ENCODE data around the gene NEAT1. TPM values are rescaled to one million over a fixed set of nuclear protein-coding genes. Genes with fewer than 3 reads are reported as not detected.
A peak's percentile ranks its signal among the peaks of the same experiment; 100 is the strongest.

Gene NEAT1
- total RNA-seq, 1 donor, result 818 TPM

DNA sequence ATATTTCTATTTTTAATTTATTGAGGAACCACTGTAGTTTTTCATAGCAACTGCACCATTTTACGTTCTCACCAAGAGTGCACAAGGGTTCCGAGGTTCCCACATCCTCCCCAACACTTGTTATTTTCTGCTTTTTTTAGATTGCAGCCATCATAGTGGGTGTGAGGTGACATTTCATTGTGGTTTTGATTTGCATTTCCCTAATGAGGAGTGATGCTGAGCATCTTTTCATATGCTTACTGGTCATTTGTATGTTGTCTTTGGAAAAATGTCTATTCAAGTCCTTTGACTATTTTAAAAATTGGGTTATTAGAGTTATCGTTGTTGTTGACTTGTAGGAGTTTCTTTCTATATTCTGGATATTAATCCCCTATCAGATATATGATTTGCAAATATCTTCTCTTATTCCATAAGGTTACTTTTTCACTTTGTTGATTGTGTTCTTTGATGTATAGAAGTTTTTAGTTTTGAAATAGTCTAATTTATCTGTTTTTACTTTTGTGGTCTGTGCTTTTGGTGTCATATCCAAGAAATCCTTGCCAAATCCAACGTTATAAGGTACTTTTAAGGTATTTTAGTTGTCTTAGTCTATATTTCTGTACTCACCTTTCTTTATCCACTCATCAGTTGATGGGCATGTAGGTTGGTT is 9.0 kb downstream of the NEAT1 start:
- H3K4me1 ChIP-seq (ENCODE audit: insufficient read depth, low read length), result peaks cover 82% of the 10 kb centered on the region
- H3K4me3 ChIP-seq (ENCODE audit: insufficient read depth, low read length), result peak overlapping the region; percentile 77
- H4K20me1 ChIP-seq (ENCODE audit: insufficient read depth, low read length), result peaks cover 97% of the 10 kb centered on the region

DNA sequence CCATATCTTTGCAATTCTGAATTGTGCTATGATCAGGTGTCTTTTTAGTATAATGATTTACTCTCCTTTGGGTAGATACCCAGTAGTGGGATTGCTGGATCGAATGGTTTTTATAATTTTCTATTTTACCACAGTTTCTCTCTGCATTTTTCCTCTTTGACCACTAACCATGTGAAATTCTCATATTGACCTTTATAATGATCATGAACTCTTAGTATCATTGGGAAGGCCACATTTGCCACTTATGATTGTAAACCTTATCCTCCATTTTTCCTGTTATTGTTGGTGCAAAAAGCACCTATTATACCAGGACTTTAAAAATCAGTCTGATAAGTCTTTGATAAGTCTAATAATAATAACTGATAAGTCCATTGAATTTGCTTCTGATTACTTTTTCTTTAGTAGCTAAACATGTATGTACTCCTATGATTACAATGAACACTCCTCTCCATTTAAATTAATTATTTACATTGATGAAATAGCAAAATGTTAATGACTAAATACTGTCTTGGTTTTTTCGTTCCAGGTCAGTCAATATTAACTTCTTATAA is 9.6 kb downstream of the NEAT1 start:
- Histone ChIP-seq H3K79me2 (ENCODE audit: insufficient read depth, low read length) (peaks cover 97% of the 10 kb centered on the region), H2AFZ (ENCODE audit: low read length) (no peak overlapping the region), H3K27me3 (ENCODE audit: insufficient read depth, low read length) (no peaks in the 10 kb centered on the region), H4K20me1 (ENCODE audit: insufficient read depth, low read length) (peaks cover 94% of the 10 kb centered on the region), H3K4me3 (ENCODE audit: insufficient read depth, low read length) (peak overlapping the region; percentile 77), H3K4me2 (ENCODE audit: insufficient read depth, low read length) (peak overlapping the region; percentile 84), H3K4me1 (ENCODE audit: insufficient read depth, low read length) (peaks cover 83% of the 10 kb centered on the region), H3K9me3 (ENCODE audit: low read depth, low read length) (no peaks in the 10 kb centered on the region), H3K27ac (ENCODE audit: low read depth, low read length) (peak overlapping the region; percentile 100), H3K36me3 (ENCODE audit: insufficient read depth, low read length) (peaks cover 71% of the 10 kb centered on the region)
- DNase-seq (ENCODE audit: insufficient read length, low spot score, missing footprints), result no peak
- TF ChIP-seq, protein P1, sequence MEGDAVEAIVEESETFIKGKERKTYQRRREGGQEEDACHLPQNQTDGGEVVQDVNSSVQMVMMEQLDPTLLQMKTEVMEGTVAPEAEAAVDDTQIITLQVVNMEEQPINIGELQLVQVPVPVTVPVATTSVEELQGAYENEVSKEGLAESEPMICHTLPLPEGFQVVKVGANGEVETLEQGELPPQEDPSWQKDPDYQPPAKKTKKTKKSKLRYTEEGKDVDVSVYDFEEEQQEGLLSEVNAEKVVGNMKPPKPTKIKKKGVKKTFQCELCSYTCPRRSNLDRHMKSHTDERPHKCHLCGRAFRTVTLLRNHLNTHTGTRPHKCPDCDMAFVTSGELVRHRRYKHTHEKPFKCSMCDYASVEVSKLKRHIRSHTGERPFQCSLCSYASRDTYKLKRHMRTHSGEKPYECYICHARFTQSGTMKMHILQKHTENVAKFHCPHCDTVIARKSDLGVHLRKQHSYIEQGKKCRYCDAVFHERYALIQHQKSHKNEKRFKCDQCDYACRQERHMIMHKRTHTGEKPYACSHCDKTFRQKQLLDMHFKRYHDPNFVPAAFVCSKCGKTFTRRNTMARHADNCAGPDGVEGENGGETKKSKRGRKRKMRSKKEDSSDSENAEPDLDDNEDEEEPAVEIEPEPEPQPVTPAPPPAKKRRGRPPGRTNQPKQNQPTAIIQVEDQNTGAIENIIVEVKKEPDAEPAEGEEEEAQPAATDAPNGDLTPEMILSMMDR (IDR thresholded peaks at IDR 0.05; ENCODE audit: extremely low read depth, low read depth, low read length), result no peak

More for the DNA sequence above, 9.0 kb downstream of the NEAT1 start:
- Histone ChIP-seq H3K4me2 (ENCODE audit: insufficient read depth, low read length) (peak overlapping the region; percentile 84), H3K27ac (ENCODE audit: low read depth, low read length) (peak overlapping the region; percentile 100), H3K36me3 (ENCODE audit: insufficient read depth, low read length) (peaks cover 72% of the 10 kb centered on the region), H3K9me3 (ENCODE audit: low read depth, low read length) (no peaks in the 10 kb centered on the region), H2AFZ (ENCODE audit: low read length) (no peak overlapping the region), H3K79me2 (ENCODE audit: insufficient read depth, low read length) (peaks cover 99% of the 10 kb centered on the region), H3K27me3 (ENCODE audit: insufficient read depth, low read length) (no peaks in the 10 kb centered on the region)
- no peak for DNase-seq (ENCODE audit: insufficient read length, low spot score, missing footprints)
- TF ChIP-seq, protein P1 (IDR thresholded peaks at IDR 0.05; ENCODE audit: extremely low read depth, low read depth, low read length), result no peak

DNA sequence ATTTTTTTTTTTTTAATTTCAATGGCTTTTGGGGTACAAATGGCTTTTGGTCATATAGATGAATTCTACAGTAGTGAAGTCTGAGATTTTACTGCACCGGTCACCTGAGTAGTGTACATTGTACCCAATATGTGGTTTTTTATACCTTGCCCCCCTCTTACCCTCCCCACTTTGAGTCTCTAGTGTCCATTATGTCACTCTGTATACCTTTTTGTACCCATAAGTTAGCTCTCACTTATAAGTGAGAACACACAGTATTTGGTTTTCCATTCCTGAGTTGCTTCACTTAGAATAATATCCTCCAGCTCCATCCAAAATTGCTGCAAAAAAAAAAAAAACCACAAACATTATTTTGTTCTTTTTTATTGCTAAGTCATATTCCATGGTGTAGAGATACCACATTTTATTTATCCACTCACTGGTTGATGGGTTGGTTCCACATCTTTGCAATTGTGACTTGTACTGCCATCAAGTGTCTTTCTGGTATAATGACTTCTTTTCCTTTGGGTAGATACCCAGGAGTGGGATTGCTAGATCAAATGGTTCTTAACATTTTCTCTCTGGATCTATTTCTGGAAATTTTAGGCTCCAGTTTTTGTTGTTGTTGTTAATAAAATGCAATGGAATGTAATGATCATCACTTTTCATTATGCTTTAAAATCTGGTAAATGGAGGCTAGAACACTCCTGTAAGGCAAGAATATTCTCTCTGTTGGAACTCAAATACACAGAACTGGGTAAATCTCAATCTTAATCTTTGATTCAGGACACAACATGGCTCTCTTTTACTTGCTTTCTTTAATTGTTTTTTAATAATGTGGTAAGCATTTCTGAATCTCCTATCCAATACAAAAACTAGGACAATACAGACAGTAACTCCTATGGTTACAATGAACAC is 10.3 kb downstream of the NEAT1 start:
- DNase-seq (ENCODE audit: insufficient read length, low spot score, missing footprints), result no peak
- Histone ChIP-seq H3K4me2 (ENCODE audit: insufficient read depth, low read length) (peak overlapping the region; percentile 84), H3K4me1 (ENCODE audit: insufficient read depth, low read length) (peaks cover 83% of the 10 kb centered on the region), H3K4me3 (ENCODE audit: insufficient read depth, low read length) (peak overlapping the region; percentile 77), H3K27me3 (ENCODE audit: insufficient read depth, low read length) (no peaks in the 10 kb centered on the region), H2AFZ (ENCODE audit: low read length) (no peak overlapping the region), H3K79me2 (ENCODE audit: insufficient read depth, low read length) (peaks cover 97% of the 10 kb centered on the region), H3K9me3 (ENCODE audit: low read depth, low read length) (no peaks in the 10 kb centered on the region), H4K20me1 (ENCODE audit: insufficient read depth, low read length) (peaks cover 94% of the 10 kb centered on the region), H3K36me3 (ENCODE audit: insufficient read depth, low read length) (peaks cover 73% of the 10 kb centered on the region), H3K27ac (ENCODE audit: low read depth, low read length) (peak overlapping the region; percentile 46)
- TF ChIP-seq, protein P1 (IDR thresholded peaks at IDR 0.05; ENCODE audit: extremely low read depth, low read depth, low read length), result peak; percentile 11
